ENCODE data around the gene TAMM41.
"Not testable (repeated sequence)": the region's sequence is repeated elsewhere in the genome, so short reads cannot be mapped to it uniquely, and the experiment has no call there.

TAMM41 gene

DNA sequence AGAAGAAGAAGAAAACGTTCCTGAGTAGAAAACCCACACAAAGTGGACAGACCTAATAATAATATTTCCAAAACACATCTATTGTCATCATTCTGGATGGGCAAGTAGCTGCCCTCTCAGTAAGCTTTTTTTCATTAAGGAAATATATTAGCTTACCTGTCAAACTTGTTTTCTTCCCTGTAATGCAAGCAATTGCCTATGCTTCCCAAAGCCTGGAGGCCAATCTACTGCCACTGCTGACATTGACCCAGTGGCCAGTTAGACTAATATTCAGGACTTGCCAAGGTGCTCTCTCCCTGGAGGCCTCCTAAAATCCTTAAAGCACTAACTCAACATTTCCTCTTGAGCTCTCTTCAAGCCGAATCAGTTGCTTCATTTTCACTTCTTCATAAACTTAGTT lies 86.7 kb downstream of the TAMM41 start:
- no peak for DNase-seq

DNA sequence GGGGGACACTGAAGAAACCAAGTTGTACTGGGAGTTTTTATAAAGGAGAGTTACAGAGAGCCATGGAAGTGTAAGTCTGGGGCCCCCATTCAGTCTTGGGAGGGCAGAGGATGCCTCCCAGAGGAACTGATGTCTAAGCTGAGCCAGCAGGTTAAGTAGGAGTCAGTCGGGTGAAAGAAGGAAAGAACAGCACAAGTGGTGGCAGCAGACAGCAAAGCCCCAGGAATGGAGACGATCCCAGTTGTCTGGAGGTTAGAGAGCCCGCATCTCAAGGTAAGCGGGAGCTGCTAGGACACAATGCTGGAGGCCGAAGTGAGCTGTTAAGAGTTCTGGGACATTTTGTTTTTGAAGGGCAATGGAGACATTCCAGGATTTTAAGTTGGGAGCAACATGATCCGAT lies 88.8 kb downstream of the TAMM41 start:
- no peak for DNase-seq

DNA sequence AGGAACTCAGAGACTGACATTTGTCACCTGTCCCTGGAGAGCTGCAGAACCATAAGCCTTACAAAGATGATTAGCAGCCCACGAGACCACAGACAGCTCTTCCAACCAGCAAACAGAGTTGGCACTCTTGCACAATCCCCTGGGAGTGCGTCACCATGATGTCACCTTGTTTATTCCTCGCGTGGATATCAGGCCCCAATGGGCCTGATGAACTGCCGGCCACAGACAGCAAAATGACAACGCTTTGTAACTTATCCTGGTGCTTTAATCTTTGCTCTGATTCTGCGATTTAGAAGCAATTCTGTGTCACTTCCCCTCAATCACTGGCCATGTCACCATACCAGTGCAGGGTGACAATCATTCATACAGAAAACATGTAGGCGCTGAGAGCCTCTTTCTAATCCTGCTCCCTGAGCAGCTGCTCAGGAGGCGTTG lies 89.2 kb downstream of the TAMM41 start:
- DNase-seq: no peak

DNA sequence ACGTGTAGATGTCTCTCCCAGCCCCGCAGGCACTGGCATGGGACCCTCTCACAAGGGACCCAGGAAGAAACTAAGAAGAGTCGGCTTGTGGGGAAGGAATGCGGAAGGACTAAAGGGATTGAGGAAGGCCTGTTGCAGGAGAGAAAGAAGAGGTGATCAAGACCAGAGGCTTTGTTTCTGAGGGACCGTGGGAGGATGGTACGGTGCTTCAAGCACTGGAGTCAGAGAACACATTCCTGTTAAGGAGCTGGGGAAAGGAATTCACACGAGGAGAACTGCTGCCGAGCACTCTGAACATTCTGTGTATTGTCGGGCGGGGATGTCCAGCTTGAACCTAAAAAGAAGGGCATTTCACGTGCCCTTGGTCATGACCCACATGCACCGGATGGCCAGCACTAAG lies 91.4 kb downstream of the TAMM41 start:
- no peak for DNase-seq

DNA sequence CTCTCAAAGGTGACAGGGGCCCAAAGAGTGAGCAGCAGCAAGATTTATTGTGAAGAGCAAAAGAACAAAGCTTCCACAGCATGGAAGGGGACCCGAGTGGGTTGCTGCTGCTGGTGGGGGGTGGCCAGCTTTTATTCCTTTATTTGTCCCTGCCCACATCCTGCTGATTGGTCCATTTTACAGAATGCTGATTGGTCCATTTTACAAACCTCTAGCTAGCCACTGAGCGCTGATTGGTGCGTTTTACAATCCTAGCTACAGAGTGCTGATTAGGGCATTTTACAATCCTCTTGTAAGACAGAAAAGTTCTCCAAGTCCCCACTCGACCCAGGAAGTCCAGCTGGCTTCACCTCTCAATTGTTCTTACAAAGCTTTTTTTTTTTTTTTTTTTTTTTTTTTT lies 94.4 kb downstream of the TAMM41 start:
- not testable (repeated sequence) for DNase-seq

DNA sequence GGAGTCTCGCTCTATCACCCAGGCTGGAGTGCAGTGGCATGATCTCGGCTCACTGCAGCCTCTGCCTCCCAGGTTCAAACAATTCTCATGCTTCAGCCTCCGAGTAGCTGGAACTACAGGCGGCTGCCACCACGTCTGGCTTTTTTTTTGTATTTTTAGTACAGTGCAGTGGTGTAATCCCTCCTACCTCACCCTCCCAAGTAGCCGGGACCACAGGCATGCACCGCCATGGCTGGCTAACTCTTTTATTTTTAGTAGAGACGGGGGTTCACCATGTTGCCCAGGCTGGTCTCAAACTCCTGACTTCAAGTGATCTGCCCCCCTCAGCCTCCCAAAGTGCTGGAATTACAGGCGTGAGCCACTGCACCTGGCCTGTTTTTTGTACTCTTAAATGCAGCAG lies 98.4 kb downstream of the TAMM41 start:
- not testable (repeated sequence) for DNase-seq

All from AML-193 (cell line).